Panc1 (cell line): ENCODE data around the gene SAMD4A. TPM values are rescaled to one million over a fixed set of nuclear protein-coding genes. Genes with fewer than 3 reads are reported as not detected.

Experiments
- ATAC-seq: fragments of 200-7000 bp; cut with Tn5 transposase; 2 replicates; pipeline ENCODE4 v1.9.1; 2020; ENCODE audit warnings: mild to moderate bottlenecking, moderate library complexity
- BruUV-seq: library from RNA; stranded (reverse); fragments of 400-500 nt; replicated peaks from 2 replicates; lab custom pipeline; 2021; lab: Mats Ljungman, UMichigan
- CTCF ChIA-PET: fragments of 300-600 bp; sonication (Branson Sonifier 250); formaldehyde crosslinking; loops from one replicate; lab custom pipeline; 2022; ENCODE audit warnings: antibody characterized with exemption; lab: Charles Lee
- POLR2A ChIA-PET: fragments of 300-600 bp; sonication (Branson Sonifier 250); formaldehyde crosslinking; loops from one replicate; lab custom pipeline; 2022; ENCODE audit warnings: antibody characterized with exemption; lab: Charles Lee
- DNase-seq: peaks from one replicate; pipeline ENCODE4 v3.0.0-alpha.2; 2010; ENCODE audit warnings: low read depth, low spot score
- H3K27ac ChIP-seq: 2 replicates; pipeline ENCODE4 v1.5.1; 2011; ENCODE audit warnings: mild to moderate bottlenecking, low read length, inconsistent platforms
- H3K27me3 ChIP-seq: fragments of 200-500 bp; sonication (Bioruptor generic); 2 replicates; pipeline ENCODE4 v1.6.0; 2014; ENCODE audit warnings: low read length, inconsistent platforms; ENCODE audit not compliant: control insufficient read depth, insufficient read depth
- H3K36me3 ChIP-seq: fragments of 200-500 bp; sonication (Bioruptor generic); 2 replicates; pipeline ENCODE4 v1.5.1; 2014; ENCODE audit warnings: inconsistent platforms, mild to moderate bottlenecking, low read length, moderate library complexity; ENCODE audit not compliant: control insufficient read depth, insufficient read depth
- H3K4me1 ChIP-seq: 2 replicates; pipeline ENCODE4 v1.5.1; 2011; ENCODE audit warnings: inconsistent platforms, mild to moderate bottlenecking, low read length, moderate library complexity; ENCODE audit not compliant: control insufficient read depth, insufficient read depth
- H3K4me3 ChIP-seq, 2 experiments: 2 replicates each; pipeline ENCODE4 v1.5.1; 2011 to 2012; ENCODE audit warnings: low read depth in 2 of 2, low read length in 2 of 2, mild to moderate bottlenecking in 2 of 2, inconsistent platforms in 1 of 2, moderate library complexity in 1 of 2
- H3K9me3 ChIP-seq: fragments of 200-500 bp; sonication (Bioruptor generic); 2 replicates; pipeline ENCODE4 v1.5.1; 2014; ENCODE audit warnings: low read depth, mild to moderate bottlenecking, inconsistent platforms, low read length, moderate library complexity; ENCODE audit not compliant: control insufficient read depth, insufficient read depth
- CTCF ChIP-seq: fragments of 450-650 bp; IDR thresholded peaks from 2 replicates; pipeline ENCODE4 v1.5.1; 2017; ENCODE audit warnings: mild to moderate bottlenecking
- POLR2AphosphoS5 ChIP-seq: IDR thresholded peaks from 2 replicates; pipeline ENCODE4 v1.6.1; 2012; ENCODE audit warnings: mild to moderate bottlenecking, low read depth, low read length, moderate library complexity
- REST ChIP-seq, 2 experiments: IDR thresholded peaks; 2 replicates each; pipeline ENCODE4 v1.6.1; 2011 to 2012; ENCODE audit warnings: low read depth in 2 of 2, control low read depth in 1 of 2, low read length in 1 of 2, mild to moderate bottlenecking in 1 of 2, moderate library complexity in 1 of 2; ENCODE audit not compliant: insufficient read depth in 1 of 2
- SIN3A ChIP-seq: IDR thresholded peaks from 2 replicates; pipeline ENCODE4 v1.6.1; 2012; ENCODE audit warnings: low read depth, mild to moderate bottlenecking, low read length, moderate library complexity, borderline replicate concordance; ENCODE audit not compliant: insufficient read depth
- TCF7L2 ChIP-seq: IDR thresholded peaks from 2 replicates; pipeline ENCODE4 v1.6.1; 2011; ENCODE audit warnings: mild to moderate bottlenecking, low read depth, low read length, inconsistent platforms
- in situ Hi-C: cut with HindIII; loops from 2 replicates; pipeline ENCODE4 v1.10.0; 2016; ENCODE audit warnings: low sequenced_read_pairs, low pct_unique_long_range_greater_than_20kb
- intact Hi-C: fragments of 100-400 bp; cut with micrococcal nuclease; formaldehyde crosslinking; loops from one replicate; pipeline ENCODE4 v1.10.0; 2022; ENCODE audit not compliant: unreplicated experiment
- total RNA-seq: library from RNA; stranded (reverse); gene quantifications from one replicate; pipeline ENCODE4 v1.2.1, GENCODE V29; 2021; ENCODE audit not compliant: unreplicated experiment

SAMD4A gene
- total RNA-seq, 1 experiment from 2014 or later, result 15.2 TPM

- no peaks in the 10 kb centered on the region for H3K27me3 ChIP-seq
- H3K9me3 ChIP-seq, result no peaks in the 10 kb centered on the region
- H3K27ac ChIP-seq, result no peak overlapping the region
- POLR2A ChIA-PET, result no interaction called here
- BruUV-seq, result no TSS peak
- no peak for ATAC-seq
- intact Hi-C loops (no loop called here), in situ Hi-C loops (no loop called here)
- no peaks in the 10 kb centered on the region for H3K4me1 ChIP-seq
- TF ChIP-seq CTCF (no peak), POLR2AphosphoS5 (no peak), TCF7L2 (no peak), REST (IDR thresholded peaks at IDR 0.05; ENCODE audit: insufficient read depth in 1 of 2, low read depth in 2 of 2, low read length in 1 of 2) (no peak), SIN3A (no peak)
- DNase-seq, result no peak
- CTCF ChIA-PET, result no interaction called here
- H3K36me3 ChIP-seq, result no peaks in the 10 kb centered on the region; the same call in 1 of the 2 replicates
- H3K4me3 ChIP-seq, result no peak overlapping the region
Observed at GRCh38 chr14:54788701-54789100, 221.8 kb downstream of the SAMD4A start.

- ChIA-PET POLR2A (no interaction called here), CTCF (no interaction called here)
- Histone ChIP-seq H3K27ac (no peak overlapping the region), H3K27me3 (no peaks in the 10 kb centered on the region), H3K4me3 (no peak overlapping the region), H3K36me3 (no peaks in the 10 kb centered on the region; the same call in 1 of the 2 replicates), H3K4me1 (no peaks in the 10 kb centered on the region), H3K9me3 (no peaks in the 10 kb centered on the region)
- ATAC-seq, result no peak
- TF ChIP-seq TCF7L2 (no peak), SIN3A (no peak), REST (IDR thresholded peaks at IDR 0.05; ENCODE audit: insufficient read depth in 1 of 2, low read depth in 2 of 2, low read length in 1 of 2) (no peak), CTCF (no peak), POLR2AphosphoS5 (no peak)
- intact Hi-C loops (no loop called here), in situ Hi-C loops (no loop called here)
- BruUV-seq, result no TSS peak
- DNase-seq, result no peak
Observed at GRCh38 chr14:54789166-54789565, 222.2 kb downstream of the SAMD4A start.
